T-helper 1 cell treated with Interleukin-12 subunit alpha and Interleukin-12 subunit beta and Interleukin-4 antibody, amounts not matched to agents 30 μg/mL and 1 μg/mL, for 36 hours (primary cell): ENCODE measurements around the gene CSAD.
A peak's percentile ranks its signal among the peaks of the same experiment; 100 is the strongest.
"Not testable (repeated sequence)": the region's sequence is repeated elsewhere in the genome, so short reads cannot be mapped to it uniquely, and the experiment has no call there.

Experiments
- H3K27ac Mint-ChIP-seq: one replicate; pipeline ENCODE4 v1.8.0; 2021; ENCODE audit warnings: mild to moderate bottlenecking, mixed read lengths
- H3K27me3 Mint-ChIP-seq: one replicate; pipeline ENCODE4 v1.8.0; 2021; ENCODE audit warnings: low read depth, mixed read lengths
- H3K36me3 Mint-ChIP-seq: one replicate; pipeline ENCODE4 v1.8.0; 2021; ENCODE audit warnings: low read depth, mixed read lengths
- H3K4me1 Mint-ChIP-seq: one replicate; pipeline ENCODE4 v1.8.0; 2021; ENCODE audit warnings: low read depth, mixed read lengths
- H3K4me3 Mint-ChIP-seq: one replicate; pipeline ENCODE4 v1.8.0; 2021; ENCODE audit warnings: mild to moderate bottlenecking, moderate library complexity, mixed read lengths
- H3K9me3 Mint-ChIP-seq: one replicate; pipeline ENCODE4 v1.8.0; 2021; ENCODE audit warnings: mixed read lengths

CSAD gene

GRCh38 chr12:53170215-53170614 is 10.5 kb downstream of the CSAD start:
- Mint-ChIP-seq H3K36me3 (peaks cover 5% of the 10 kb centered on the region), H3K4me3 (no peak overlapping the region), H3K4me1 (peaks cover 4% of the 10 kb centered on the region), H3K9me3 (no peaks in the 10 kb centered on the region), H3K27me3 (no peaks in the 10 kb centered on the region), H3K27ac (no peak overlapping the region)

DNA sequence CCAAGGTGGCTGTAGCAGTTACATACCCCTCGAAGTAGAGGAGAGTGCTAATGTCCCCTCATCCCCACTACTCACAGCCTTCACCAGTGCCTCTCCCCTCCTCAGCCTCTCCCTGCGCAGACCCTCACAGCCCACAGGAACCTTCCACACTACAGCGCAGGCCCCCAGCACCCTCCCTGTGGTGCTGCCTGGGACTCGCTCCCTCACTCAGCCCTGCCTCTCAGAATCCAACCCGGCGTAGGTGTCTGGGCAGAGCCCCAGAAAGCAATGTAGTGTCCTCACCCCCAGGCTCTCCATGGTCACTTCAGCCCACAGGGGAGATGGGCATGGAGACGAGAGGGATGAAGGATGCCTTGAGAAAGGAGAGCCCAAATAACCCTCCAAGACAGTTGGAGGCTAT is 11.1 kb downstream of the CSAD start:
- Mint-ChIP-seq H3K4me1 (no peaks in the 10 kb centered on the region), H3K9me3 (no peaks in the 10 kb centered on the region), H3K27me3 (no peaks in the 10 kb centered on the region), H3K4me3 (no peak overlapping the region), H3K27ac (no peak overlapping the region), H3K36me3 (peaks cover 5% of the 10 kb centered on the region)

DNA sequence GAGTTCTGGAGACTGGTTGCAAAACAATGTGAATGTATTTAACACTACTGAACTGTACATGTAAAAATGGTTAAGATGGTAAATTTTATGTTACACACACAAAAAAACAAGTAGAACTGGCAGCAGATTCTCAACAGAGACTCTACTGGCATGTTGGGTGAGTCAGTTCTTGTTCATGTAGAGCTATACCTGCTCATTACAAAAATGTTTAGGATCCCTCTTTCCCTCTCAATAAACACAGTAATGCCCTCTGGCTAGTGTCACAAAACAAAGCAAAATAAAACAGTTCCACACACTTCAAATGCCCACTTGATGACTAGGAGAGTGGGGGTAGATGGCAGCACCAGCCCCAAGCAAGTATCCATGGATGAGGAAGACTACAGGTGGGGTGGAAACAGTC is 13.9 kb downstream of the CSAD start:
- H3K9me3 Mint-ChIP-seq: no peaks in the 10 kb centered on the region
- H3K4me3 Mint-ChIP-seq: no peak overlapping the region
- no peaks in the 10 kb centered on the region for H3K4me1 Mint-ChIP-seq
- H3K36me3 Mint-ChIP-seq: peaks cover 5% of the 10 kb centered on the region
- H3K27ac Mint-ChIP-seq: no peak overlapping the region
- H3K27me3 Mint-ChIP-seq: no peaks in the 10 kb centered on the region

DNA sequence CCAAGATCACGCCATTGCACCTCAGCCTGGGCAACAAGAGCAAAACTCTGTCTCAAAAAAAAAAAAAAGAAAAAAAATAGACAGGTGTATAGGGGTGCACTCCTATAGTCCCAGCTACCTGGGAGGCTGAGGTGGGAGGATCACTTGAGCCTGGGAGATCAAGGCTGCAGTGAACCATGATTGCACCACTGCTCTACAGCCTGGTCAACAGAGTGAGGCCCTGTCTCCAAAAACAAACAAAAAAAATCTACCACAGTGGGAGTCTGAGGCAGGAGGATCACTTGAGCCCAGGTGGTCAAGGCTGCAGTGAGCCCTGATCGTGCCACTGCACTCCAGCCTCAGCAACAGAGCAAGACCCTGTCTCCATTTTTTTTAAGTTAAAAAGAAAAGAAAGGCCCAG is 17.7 kb downstream of the CSAD start:
- H3K9me3 Mint-ChIP-seq, H3K4me3 Mint-ChIP-seq, H3K27me3 Mint-ChIP-seq, H3K36me3 Mint-ChIP-seq, H3K27ac Mint-ChIP-seq: not testable (repeated sequence)
- peaks cover 10% of the 10 kb centered on the region for H3K4me1 Mint-ChIP-seq

GRCh38 chr12:53161119-53161911 is 19.4 kb downstream of the CSAD start:
- Mint-ChIP-seq H3K27ac (no peak overlapping the region), H3K4me1 (peaks cover 10% of the 10 kb centered on the region), H3K27me3 (no peaks in the 10 kb centered on the region), H3K4me3 (no peak overlapping the region), H3K9me3 (no peaks in the 10 kb centered on the region), H3K36me3 (peaks cover 3% of the 10 kb centered on the region)

GRCh38 chr12:53160673-53161072 is 20.1 kb downstream of the CSAD start:
- Mint-ChIP-seq H3K36me3 (peaks cover 3% of the 10 kb centered on the region), H3K4me1 (peaks cover 10% of the 10 kb centered on the region), H3K27ac (no peak overlapping the region), H3K27me3 (no peaks in the 10 kb centered on the region), H3K9me3 (no peaks in the 10 kb centered on the region), H3K4me3 (no peak overlapping the region)

DNA sequence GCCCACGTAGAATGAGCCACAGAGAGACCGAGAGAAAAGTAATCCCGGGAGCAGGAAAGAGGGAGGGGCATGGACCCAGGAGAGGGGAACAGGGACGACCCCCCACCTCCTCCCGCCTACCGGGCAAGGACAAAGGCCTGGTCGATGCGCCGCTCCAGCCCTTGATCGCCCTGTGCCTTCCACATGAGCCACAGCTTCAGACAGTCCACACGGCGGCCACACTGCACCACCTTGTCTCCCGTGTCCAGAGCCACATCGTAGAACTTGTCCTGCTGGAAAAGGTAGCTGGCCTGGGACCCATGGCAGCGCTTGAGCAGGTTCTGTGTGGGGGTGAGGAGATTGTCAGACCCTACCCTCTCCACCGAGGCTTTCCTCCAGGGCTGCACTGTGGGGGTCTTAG is 20.7 kb downstream of the CSAD start:
- Mint-ChIP-seq H3K4me1 (peaks cover 10% of the 10 kb centered on the region), H3K4me3 (no peak overlapping the region), H3K36me3 (peaks cover 3% of the 10 kb centered on the region), H3K27ac (no peak overlapping the region), H3K27me3 (no peaks in the 10 kb centered on the region), H3K9me3 (no peaks in the 10 kb centered on the region)

DNA sequence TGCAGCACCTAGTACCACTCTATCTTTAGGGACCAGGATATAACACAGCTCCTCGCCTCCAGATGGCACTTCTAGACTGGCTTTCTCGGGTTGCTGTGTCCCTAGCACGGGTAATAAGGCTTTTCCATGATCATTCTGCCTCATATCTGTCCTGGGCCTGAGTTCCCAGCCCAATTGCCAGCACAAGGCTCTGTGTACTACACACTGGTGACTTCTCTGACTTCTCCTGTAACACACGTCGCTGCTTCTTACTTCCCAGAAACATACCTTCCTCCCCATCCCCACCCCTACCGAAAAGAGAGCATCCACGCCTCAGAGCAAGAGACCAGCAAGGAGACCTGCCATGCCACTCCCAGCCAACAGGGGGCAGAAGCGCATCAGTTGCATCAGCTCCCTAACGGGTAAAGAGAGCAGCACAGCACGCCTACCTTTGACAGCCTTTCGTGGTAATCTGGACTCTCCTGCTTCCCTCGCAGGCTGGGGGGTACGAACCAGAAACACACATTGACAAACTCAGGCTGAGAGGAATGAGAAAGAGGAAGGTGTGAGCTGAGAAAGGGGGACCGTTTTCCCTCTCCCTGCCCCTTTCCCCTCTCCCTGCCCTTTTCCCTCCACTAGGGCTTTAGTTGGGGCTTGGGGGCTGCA is 21.4 kb downstream of the CSAD start:
- Mint-ChIP-seq H3K4me3 (no peak overlapping the region), H3K27ac (peak overlapping the region; percentile 26), H3K9me3 (no peaks in the 10 kb centered on the region), H3K27me3 (no peaks in the 10 kb centered on the region), H3K36me3 (peaks cover 3% of the 10 kb centered on the region), H3K4me1 (peaks cover 10% of the 10 kb centered on the region)

- H3K4me1 Mint-ChIP-seq: no peaks in the 10 kb centered on the region
- no peak overlapping the region for H3K4me3 Mint-ChIP-seq
- no peaks in the 10 kb centered on the region for H3K9me3 Mint-ChIP-seq
- no peaks in the 10 kb centered on the region for H3K27me3 Mint-ChIP-seq
- no peaks in the 10 kb centered on the region for H3K36me3 Mint-ChIP-seq
- no peak overlapping the region for H3K27ac Mint-ChIP-seq
These were observed 28.3 kb downstream of the CSAD start for GRCh38 chr12:53152390-53152789.

GRCh38 chr12:53151039-53151438 is 29.7 kb downstream of the CSAD start:
- H3K27ac Mint-ChIP-seq: no peak overlapping the region
- no peaks in the 10 kb centered on the region for H3K27me3 Mint-ChIP-seq
- no peaks in the 10 kb centered on the region for H3K36me3 Mint-ChIP-seq
- no peaks in the 10 kb centered on the region for H3K4me1 Mint-ChIP-seq
- H3K4me3 Mint-ChIP-seq: no peak overlapping the region
- no peaks in the 10 kb centered on the region for H3K9me3 Mint-ChIP-seq

- no peaks in the 10 kb centered on the region for H3K36me3 Mint-ChIP-seq
- no peaks in the 10 kb centered on the region for H3K9me3 Mint-ChIP-seq
- H3K4me1 Mint-ChIP-seq: no peaks in the 10 kb centered on the region
- no peak overlapping the region for H3K27ac Mint-ChIP-seq
- peaks cover 5% of the 10 kb centered on the region for H3K27me3 Mint-ChIP-seq
- no peak overlapping the region for H3K4me3 Mint-ChIP-seq
These were observed 33.1 kb downstream of the CSAD start for GRCh38 chr12:53147653-53148052.

DNA sequence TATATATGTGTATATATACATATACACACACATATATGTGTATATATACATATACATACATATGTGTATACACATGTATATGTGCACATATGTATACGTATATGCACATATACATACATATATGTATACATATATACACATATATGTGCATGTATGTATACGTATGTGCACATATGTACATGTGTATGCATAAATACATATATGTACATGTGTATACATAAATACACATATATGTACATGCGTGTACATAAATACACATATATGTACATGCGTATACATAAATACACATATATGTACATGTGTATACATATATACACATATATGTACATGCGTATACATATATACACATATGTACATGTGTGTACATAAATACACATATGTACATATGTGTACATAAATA is 33.5 kb downstream of the CSAD start:
- H3K27me3 Mint-ChIP-seq: peaks cover 5% of the 10 kb centered on the region
- no peaks in the 10 kb centered on the region for H3K9me3 Mint-ChIP-seq
- H3K4me3 Mint-ChIP-seq: no peak overlapping the region
- H3K4me1 Mint-ChIP-seq: no peaks in the 10 kb centered on the region
- no peaks in the 10 kb centered on the region for H3K36me3 Mint-ChIP-seq
- no peak overlapping the region for H3K27ac Mint-ChIP-seq

DNA sequence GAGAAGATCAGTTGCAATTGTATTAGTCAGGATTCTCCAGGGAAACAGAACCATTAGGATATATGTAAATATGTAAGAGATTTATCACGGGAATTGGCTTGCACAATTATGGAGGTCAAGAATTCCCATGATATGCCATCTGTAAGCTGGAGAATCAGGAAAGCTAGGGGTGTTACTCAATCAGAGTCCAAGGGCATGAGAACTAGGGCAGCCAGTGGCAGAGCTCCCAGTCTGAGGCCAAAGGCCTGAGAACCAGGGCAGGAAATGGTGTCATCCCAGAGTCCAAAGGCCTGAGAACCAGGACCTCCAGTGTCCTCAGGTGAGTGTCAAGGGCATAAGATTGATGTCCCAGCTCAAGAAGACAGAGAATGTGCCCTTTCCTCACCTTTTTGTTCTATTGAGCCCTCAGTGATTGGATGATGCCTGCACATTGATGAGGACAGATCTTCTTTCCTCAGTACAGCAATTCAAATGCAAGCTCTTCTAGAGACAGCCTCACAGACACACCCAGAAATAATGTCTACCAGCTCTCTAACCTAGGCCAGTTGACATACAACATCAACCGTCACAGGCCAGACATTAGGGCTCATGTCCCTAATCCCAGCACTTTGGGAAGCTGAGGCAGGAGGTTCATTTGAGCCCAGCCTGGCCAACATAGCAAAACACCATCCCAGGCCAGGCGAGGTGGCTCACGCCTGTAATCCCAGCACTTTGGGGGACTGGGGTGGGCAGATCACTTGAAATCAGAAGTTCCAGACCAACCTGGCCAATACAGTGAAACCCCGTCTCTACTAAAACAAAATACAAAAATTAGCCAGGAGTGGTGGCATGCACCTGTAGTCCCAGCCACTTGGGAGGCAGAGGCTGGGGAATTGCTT is 35.1 kb downstream of the CSAD start:
- Mint-ChIP-seq H3K27me3 (peaks cover 5% of the 10 kb centered on the region), H3K27ac (no peak overlapping the region), H3K4me1 (no peaks in the 10 kb centered on the region), H3K9me3 (no peaks in the 10 kb centered on the region), H3K36me3 (no peaks in the 10 kb centered on the region), H3K4me3 (no peak overlapping the region)

- H3K27ac Mint-ChIP-seq: no peak overlapping the region
- H3K9me3 Mint-ChIP-seq: peaks cover 5% of the 10 kb centered on the region
- peaks cover 10% of the 10 kb centered on the region for H3K27me3 Mint-ChIP-seq
- H3K4me1 Mint-ChIP-seq: no peaks in the 10 kb centered on the region
- H3K36me3 Mint-ChIP-seq: peaks cover 2% of the 10 kb centered on the region
- H3K4me3 Mint-ChIP-seq: no peak overlapping the region
These were observed 37.4 kb downstream of the CSAD start for GRCh38 chr12:53143355-53143754.

DNA sequence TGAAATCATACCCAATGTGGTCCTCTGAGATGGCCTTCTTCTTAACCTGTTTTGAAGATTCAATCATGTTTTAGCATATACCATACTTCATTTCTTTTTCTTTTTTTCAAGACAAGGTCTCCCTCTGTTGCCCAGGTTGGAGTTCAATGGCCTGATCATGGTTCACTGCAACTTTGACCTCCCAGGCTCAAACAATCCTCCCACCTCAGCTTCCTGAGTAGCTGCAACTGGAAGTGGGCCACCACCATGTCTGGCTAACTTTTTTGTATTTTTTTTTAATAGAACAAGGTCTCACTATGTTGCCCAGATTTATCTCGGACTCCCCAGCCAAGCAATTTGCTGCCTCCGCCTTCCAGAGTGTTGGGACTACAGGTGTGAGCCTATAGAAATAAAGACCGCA is 47.0 kb downstream of the CSAD start:
- Mint-ChIP-seq H3K4me3 (no peak overlapping the region), H3K9me3 (peaks cover 10% of the 10 kb centered on the region), H3K4me1 (no peaks in the 10 kb centered on the region), H3K36me3 (peaks cover under 1% of the 10 kb centered on the region), H3K27me3 (peaks cover 32% of the 10 kb centered on the region), H3K27ac (no peak overlapping the region)
